Epithelial cell of proximal tubule (primary cell): ENCODE measurements around the gene SAFB. TPM values are rescaled to one million over a fixed set of nuclear protein-coding genes. Genes with fewer than 3 reads are reported as not detected.

Source experiments
- DNase-seq: peaks from one replicate; pipeline ENCODE4 v3.0.0-alpha.2; 2011; ENCODE audit warnings: low read depth
- H3K4me3 ChIP-seq: 2 replicates; pipeline ENCODE4 v1.5.1; 2011; ENCODE audit warnings: low read depth, mild to moderate bottlenecking, low read length
- total RNA-seq: library from RNA; depleted of rRNA; stranded (reverse); fragments of >200 nt; gene quantifications from 2 replicates; pipeline ENCODE4 v1.2.3, GENCODE V29; 2015
- TF ChIP-seq, protein P1 (sequence below): conservative IDR thresholded peaks from 2 replicates; pipeline ENCODE4 v1.5.1; 2012; ENCODE audit warnings: low read depth, mild to moderate bottlenecking, low read length

SAFB gene
- total RNA-seq, 1 donor from 2014 or later: 65.6 TPM

DNA sequence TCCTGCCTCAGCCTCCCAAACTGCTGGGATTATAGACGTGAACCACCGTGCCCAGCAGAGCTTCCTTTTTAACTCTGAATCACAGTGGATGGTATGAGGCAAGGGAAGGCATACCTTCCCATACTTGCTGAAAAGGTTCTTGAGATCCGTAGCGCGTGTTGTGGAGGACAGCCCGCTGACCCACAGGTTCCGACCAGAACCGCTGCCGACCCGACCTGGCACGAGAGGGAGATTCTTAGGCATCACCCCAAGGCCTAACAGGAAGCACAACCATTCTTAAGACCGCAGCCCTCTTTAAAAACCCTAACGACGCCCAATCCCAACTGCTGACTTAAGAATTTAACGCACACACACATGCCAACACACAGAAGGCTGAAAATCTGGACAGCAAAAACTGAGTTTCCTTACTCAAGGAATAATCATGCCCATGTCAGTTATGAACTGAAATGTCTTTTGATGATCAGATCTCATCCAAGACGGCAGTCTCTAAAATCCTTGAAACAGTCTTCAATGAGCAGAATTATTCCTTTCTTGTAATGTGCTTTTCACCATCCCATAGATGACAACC lies 12.9 kb upstream of the SAFB start:
- TF ChIP-seq, protein P1, sequence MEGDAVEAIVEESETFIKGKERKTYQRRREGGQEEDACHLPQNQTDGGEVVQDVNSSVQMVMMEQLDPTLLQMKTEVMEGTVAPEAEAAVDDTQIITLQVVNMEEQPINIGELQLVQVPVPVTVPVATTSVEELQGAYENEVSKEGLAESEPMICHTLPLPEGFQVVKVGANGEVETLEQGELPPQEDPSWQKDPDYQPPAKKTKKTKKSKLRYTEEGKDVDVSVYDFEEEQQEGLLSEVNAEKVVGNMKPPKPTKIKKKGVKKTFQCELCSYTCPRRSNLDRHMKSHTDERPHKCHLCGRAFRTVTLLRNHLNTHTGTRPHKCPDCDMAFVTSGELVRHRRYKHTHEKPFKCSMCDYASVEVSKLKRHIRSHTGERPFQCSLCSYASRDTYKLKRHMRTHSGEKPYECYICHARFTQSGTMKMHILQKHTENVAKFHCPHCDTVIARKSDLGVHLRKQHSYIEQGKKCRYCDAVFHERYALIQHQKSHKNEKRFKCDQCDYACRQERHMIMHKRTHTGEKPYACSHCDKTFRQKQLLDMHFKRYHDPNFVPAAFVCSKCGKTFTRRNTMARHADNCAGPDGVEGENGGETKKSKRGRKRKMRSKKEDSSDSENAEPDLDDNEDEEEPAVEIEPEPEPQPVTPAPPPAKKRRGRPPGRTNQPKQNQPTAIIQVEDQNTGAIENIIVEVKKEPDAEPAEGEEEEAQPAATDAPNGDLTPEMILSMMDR: no peak
- DNase-seq: no peak
- no peak overlapping the region for H3K4me3 ChIP-seq

DNA sequence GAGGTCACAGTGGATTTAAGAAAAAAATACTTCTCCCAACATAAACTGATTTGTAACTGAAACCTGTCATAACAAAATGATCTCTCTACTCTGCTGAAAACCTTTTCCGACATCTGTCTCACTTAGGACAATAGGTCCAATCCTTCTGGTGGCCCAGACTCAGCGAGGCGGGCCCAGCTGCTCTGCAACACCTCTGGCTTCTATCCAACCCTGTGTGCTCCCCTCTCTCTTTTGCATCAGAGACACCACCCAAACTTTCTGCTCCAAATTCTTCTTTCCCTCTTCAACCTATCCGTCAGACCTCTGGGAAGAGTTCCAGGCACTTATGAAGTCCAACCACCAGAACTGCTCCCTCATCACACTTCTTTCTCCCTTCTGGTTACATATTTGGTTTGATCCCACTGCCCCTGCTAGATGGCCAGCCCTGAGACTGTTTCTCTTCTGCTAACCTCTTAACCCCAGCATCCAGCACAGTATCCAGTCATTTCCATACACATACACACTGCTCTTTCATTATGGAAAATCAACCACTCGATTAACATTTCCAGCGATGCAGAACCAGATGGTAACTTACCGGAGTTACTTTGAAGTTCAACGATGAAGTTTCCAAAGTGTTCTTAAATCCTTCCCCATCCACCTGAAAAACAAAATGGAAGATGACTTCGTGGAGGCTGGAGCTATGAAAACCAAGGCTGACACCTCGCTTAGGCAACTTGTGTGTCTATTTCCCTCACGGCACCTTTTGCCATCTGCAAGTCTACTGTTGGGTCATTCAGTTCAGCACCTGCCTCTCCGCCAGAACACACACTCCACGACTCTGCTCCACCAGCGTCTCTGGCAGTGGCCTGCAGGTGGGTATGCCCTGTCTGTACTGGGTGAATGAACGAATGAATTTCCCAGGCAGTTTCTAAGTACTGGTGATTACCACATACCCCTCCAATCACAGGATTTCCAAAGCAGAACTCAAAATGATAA lies 9.7 kb upstream of the SAFB start:
- TF ChIP-seq, protein P1: no peak
- no peak overlapping the region for H3K4me3 ChIP-seq
- no peak for DNase-seq

DNA sequence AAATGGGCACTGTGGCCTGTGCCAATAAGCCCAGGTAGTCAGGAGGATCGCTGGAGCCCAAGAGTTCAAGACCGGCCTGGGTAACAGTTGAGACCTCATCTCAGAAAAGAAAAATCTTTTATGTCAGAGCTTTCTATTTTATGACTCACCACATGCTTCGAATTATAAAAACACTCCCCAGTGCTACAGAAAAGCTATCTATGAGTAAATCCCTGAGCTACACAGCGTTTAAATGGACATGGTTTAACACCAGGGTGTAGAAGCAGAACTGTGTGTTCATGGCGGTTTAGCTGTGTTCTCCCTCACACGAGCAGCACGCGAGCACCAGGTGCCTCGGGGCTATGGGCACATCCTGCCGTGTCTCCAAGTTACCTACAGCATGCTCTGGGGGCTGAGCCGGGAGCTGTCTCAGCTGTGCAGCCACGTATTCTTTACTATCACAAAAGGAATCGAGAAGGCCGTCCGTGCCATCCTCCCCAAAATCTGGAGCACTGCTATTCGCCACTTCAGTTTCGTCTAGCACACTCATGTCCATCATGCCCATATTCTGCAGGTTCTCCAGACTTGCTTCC lies 7.0 kb upstream of the SAFB start:
- DNase-seq: no peak
- no peak overlapping the region for H3K4me3 ChIP-seq
- TF ChIP-seq, protein P1: no peak

DNA sequence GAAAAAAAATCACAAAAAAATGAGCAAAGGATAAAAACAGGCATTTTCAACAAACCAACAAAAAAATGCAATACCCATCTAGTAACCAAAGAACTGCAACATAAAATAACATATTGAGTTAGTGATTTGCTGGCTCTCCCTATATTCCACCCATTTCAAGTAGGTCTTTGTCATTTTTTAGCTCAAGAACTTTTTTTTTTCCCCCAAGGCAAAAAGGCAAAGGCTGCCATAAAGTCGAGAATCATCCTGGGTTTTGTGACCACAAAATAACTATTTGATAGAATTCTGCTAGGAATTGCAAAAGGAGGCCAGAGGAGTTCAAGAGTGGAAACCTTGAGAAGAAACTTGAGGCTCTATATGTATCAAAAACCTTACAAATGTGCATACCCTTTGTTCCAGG lies 5.8 kb upstream of the SAFB start:
- no peak for DNase-seq
- TF ChIP-seq, protein P1: no peak
- H3K4me3 ChIP-seq: no peak overlapping the region

DNA sequence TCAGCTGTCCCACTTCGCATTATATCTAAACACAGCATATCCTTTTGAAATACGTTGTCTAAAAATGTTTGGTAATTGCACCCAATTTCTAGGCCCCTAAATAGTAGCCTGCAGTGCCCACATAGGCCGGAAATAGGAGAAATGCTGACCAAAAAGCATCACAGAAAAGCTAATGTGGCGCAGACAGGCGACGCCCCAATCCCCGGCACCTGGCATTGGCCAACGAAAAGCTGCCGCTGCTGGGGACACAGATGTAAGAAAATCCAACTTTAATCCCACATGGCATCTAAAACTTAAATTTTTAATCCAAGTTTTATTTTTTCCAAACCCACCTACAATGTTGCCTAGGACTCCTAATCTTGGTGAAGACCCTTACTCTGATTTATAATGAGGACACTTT lies 4.3 kb upstream of the SAFB start:
- no peak for DNase-seq
- no peak overlapping the region for H3K4me3 ChIP-seq
- TF ChIP-seq, protein P1: no peak

DNA sequence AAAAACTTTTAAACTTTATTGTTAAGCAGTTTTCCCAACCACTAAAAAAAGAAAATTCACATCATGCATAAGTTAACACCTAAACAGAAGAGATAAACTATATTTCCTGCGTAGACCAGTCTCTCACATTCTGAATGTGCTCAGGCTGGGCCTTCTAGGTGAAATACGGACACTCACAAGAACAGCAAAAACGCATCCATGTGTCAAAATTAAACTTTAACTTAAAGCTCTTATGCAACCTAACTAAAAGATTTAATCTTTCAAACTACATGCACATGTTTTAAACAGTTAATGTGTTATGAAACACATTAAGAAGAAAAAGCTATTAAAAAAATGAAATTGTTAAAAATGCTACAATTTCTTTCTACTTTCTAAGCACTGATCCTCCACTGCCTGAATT lies 2.9 kb upstream of the SAFB start:
- no peak overlapping the region for H3K4me3 ChIP-seq

More for the DNA sequence above, 2.9 kb upstream of the SAFB start:
- TF ChIP-seq, protein P1: no peak
- DNase-seq: peak; percentile 32
